Left hindlimb (tissue), 1 donor: ENCODE data around the gene SMYD3.

Source experiments
- DNase-seq: peaks from one replicate; pipeline ENCODE4 v3.0.0-alpha.2; 2018

The SMYD3 gene

GRCh38 chr1:246203180-246203579 is 303.9 kb downstream of the SMYD3 start:
- no peak for DNase-seq

- DNase-seq, result no peak
Measured at GRCh38 chr1:246200738-246201137, 306.3 kb downstream of the SMYD3 start.

- DNase-seq, result no peak
Measured at GRCh38 chr1:246200225-246200624, 306.9 kb downstream of the SMYD3 start.

DNA sequence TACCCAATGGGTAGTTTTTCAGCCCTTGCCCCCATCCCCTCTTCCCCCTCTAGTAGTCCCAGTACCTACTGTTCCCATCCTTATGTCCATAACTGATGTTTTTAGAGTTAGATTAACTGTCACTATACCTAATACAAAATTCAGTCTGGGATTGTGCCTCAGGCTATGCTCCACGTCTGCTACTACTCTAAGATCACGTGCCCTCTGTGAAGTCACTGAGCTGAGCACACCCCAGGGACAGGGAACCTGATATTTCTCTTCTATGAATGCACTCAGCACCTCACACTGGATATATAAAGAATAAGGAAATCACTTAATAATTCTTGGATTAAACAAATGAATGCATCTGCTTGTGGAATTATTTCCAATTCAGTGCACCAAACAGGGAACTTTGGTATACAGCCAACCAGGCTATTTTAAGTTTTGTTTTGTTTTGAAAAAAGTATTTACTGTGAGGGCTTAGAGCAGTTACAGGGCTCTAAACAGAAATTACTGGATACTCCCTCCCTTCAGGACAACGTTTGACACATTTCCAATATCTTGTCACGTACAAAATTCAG is 307.9 kb downstream of the SMYD3 start:
- DNase-seq, result no peak

DNA sequence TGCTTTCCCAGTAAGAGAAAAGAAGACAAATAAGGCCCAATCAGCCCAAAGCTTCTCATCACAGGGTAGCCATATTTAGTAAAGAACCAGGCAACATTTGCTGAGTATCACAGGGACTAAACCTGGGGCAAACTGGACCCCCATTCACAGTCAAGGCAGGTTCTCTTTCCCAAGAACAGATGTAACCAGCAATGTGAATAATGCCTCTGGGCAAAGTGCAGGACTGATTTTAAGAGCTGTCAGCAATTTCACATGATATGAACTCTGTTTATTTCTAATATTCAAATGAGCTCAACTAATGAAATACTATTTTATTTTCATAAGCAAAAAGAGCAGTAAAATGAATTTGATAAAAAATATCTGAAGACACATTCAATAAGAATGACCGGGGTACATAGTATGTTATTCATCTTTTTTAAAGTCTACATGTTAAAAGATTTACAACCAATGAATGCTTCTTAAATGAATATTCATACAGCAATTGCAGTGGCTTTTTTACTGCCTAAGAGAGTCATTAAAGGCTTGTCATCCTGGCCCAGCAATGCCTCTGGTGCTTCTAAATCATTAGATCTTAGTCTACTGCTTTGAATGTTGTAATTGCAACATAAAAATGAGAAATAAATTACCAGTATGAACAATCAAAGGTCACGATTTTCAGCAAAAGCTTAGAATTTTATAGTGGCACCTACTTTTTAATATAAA is 308.8 kb downstream of the SMYD3 start:
- no peak for DNase-seq

- DNase-seq, result no peak
Measured at GRCh38 chr1:246197076-246197475, 310.0 kb downstream of the SMYD3 start.

GRCh38 chr1:246195296-246195695 is 311.8 kb downstream of the SMYD3 start:
- DNase-seq, result no peak

DNA sequence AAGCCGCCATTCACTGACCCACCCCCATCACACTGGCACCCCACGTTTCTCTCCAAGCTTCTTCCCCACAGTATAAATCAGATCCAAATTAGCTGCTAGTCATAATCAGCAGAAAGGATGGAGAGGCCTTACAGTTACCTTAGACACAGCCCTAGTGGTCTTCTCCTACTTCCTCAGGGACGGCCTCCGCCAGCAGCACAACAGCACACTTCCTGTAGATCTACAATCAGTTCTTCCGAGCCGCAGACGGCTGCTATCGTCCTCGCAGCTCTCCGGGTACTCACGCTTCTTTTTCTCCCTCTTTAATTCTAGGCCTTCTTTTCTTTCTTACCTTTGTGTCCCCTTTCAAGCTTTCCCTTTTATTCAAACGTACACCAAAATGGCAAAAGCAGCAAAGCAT is 313.5 kb downstream of the SMYD3 start:
- no peak for DNase-seq

- no peak for DNase-seq
Measured at GRCh38 chr1:246189126-246189525, 318.0 kb downstream of the SMYD3 start.

GRCh38 chr1:246187834-246188372 is 319.2 kb downstream of the SMYD3 start:
- DNase-seq, result no peak

- no peak for DNase-seq
Measured at GRCh38 chr1:246184503-246184902, 322.6 kb downstream of the SMYD3 start.

GRCh38 chr1:246182149-246182851 is 324.8 kb downstream of the SMYD3 start:
- DNase-seq, result no peak

DNA sequence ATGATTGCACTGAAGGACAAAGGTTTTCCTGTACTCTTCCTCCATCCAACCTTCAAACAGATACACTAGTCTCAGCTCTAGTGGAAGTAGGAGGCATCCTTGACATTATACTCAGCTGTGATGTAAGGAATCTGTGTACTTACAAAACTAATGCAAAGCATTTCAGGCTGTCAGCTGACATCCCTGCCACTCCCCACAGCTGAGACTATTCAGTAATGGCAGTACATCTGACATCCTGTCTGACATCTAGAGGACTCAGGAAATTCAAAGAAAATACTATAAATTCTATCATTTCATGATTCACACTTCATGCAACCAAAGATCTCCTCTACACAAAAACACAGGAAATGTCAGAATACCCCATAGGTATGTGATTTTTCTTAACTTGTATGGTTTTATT is 325.8 kb downstream of the SMYD3 start:
- DNase-seq, result no peak

- no peak for DNase-seq
Measured at GRCh38 chr1:246179401-246179800, 327.7 kb downstream of the SMYD3 start.

- DNase-seq, result no peak
Measured at GRCh38 chr1:246178717-246179311, 328.3 kb downstream of the SMYD3 start.

DNA sequence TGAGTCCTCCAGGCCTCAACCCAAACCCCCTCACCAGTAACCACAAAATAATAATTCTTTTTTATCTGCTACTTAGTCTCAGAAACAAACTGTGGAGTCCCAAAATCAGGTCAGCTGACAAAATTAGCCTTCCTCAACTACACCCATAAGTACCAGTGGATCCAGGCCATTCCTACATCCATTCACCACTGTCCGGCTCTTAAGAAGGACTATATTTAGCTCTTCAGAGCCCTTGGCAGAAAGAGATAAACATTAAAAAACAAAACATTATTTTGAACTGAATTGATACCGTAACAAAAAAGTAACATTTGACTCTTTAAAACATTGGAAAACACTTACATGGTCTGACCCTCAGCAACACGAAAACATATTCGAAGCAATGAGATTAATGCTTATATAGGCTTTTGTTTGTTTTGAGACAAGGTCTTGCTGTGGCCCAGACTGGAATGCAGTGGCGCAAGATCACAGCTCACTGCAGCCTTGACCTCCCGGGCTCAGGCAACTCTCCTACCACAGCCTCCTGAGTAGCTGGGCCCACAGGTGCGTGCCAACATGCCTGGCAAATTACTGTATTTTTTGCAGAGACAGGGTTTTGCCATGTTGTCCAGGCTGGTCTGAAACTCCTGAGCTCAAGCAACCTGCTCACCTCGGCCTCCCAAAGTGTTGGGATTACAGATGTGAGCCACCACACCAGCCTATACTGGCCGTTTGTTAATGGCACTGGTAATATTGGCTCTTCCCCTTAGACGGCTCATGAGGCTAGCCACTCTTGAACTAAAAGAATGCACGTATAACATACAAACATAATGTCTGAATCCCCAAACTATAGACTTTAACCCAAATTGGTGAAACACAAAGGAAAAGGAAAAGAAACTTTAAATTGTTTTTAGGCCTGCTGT is 330.7 kb downstream of the SMYD3 start:
- no peak for DNase-seq

DNA sequence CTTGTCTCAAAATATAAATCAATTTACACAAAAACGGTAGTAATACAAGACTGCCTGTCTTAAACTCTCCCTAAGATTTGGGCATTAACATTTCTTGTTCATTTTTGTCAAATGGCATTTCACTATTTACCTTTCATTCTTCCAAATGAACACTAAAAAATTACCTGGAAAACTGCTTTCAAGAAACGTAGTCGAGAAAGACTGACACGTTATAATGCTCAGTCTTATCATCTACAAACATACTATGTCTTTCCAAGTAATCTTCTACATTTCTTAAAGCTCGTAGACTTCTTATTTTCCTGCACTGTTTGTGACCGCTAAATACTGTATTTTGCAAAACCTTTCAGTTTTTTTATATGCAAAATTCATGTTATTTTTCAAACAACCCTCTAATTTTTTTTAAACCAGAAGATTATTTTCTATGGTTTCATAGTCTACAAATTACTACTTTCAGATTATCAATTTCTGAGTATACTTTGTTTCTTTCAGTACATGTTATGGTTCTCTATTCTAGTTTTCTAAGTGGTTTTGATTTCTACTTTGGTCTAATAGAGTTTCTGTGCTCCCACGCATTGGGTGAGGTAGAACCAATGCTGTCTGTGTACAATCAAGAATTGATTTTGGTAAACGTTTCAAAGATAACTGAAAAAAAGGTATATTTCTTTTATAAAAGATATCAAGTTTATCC is 336.4 kb downstream of the SMYD3 start:
- DNase-seq, result no peak

DNA sequence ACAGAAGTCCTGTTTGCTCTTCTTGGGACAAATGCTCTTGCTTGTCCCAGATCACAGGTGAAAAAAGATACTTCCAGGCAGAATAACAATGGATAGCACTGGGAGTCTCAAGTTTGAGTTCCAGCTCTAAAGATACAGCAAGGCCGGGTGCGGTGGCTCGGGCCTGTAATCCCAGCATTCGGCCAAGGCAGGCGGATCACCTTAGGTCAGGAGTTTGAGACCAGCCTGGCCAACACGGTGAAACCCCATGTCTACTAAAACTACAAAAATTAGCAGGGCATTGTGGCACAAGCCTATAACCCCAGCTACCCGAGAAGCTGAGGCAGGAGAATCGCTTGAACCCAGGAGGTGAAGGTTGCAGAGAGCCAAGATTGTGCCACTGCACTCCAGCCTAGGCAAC is 337.6 kb downstream of the SMYD3 start:
- no peak for DNase-seq

DNA sequence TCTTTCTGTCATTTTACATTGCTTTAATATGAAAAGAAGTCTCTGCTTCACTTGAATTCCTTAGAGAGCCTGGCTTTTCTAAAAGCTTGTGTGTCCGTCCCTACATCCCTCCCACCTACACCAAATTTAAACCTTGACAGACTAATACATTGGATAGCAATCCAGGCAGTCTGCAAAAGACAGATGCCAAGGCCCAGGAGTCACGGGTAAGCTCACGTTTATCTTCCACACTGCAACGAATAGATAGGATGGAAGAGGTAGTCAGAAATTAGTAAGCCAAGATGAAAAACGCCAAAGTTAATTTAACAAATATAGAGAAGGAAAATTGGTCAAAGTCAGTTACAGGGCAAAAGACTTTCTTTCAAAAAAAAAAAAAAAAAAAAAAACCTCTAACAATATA is 338.1 kb downstream of the SMYD3 start:
- no peak for DNase-seq

GRCh38 chr1:246166841-246167240 is 340.2 kb downstream of the SMYD3 start:
- DNase-seq, result no peak

GRCh38 chr1:246165826-246166709 is 341.0 kb downstream of the SMYD3 start:
- no peak for DNase-seq
